MM.1S (cell line): ENCODE results near the gene ZBTB18.

Experiments used
- CTCF ChIP-seq: fragments of 300-600 bp; sonication (generic); IDR thresholded peaks from 2 replicates; pipeline ENCODE4 v1.5.1; 2016; ENCODE audit warnings: antibody characterized with exemption, low read length, mixed read lengths
- EZH2 ChIP-seq: fragments of 300-600 bp; sonication (generic); optimal IDR thresholded peaks from 2 replicates; pipeline ENCODE3; 2017; ENCODE audit warnings: low read depth, mild to moderate bottlenecking, antibody characterized with exemption, low read length, mixed read lengths
- EZH2phosphoT487 ChIP-seq: fragments of 300-600 bp; sonication (generic); IDR thresholded peaks from 2 replicates; pipeline ENCODE4 v1.6.1; 2018; ENCODE audit warnings: antibody characterized with exemption, low read length

- no peak for TF ChIP-seq CTCF
- TF ChIP-seq EZH2phosphoT487, result no peak
- no peak for TF ChIP-seq EZH2
These were observed 31.9 kb downstream of the ZBTB18 start for GRCh38 chr1:244082969-244083368.
